ENCODE measurements around the gene C17orf114.
A peak's percentile ranks its signal among the peaks of the same experiment; 100 is the strongest.

C17orf114 gene

GRCh38 chr17:4822835-4823234, 20.7 kb upstream of the C17orf114 start:
- TF ChIP-seq CTCF (IDR thresholded peaks at IDR 0.05; ENCODE audit: low read depth, low read length), result no peak

GRCh38 chr17:4818276-4818675, 16.1 kb upstream of the C17orf114 start:
- no peak overlapping the region for H3K4me3 ChIP-seq (ENCODE audit: low read depth, low read length)
- no peak for DNase-seq (ENCODE audit: low read depth, low spot score)
- CTCF ChIA-PET, result no interaction called here

More at GRCh38 chr17:4822835-4823234, 20.7 kb upstream of the C17orf114 start:
- Histone ChIP-seq H3K27me3 (ENCODE audit: control insufficient read depth, insufficient read depth, low read length) (no peaks in the 10 kb centered on the region), H3K4me3 (ENCODE audit: low read depth, low read length) (no peak overlapping the region), H3K9me3 (ENCODE audit: control insufficient read depth, insufficient read depth, low read length) (no peaks in the 10 kb centered on the region), H3K27ac (ENCODE audit: low read depth, low read length) (no peak overlapping the region)
- CTCF ChIA-PET, result interaction anchor here (1.3 kb wide), 1 partner anchor 67 kb away, joined by 3 read pairs; no protein-coding TSS in a partner anchor
- POLR2A ChIA-PET, result no interaction called here
- DNase-seq (ENCODE audit: low read depth, low spot score), result no peak

GRCh38 chr17:4816826-4817225, 14.7 kb upstream of the C17orf114 start:
- H3K9me3 ChIP-seq (ENCODE audit: control insufficient read depth, insufficient read depth, low read length), result no peaks in the 10 kb centered on the region
- DNase-seq (ENCODE audit: low read depth, low spot score), result no peak
- no peak overlapping the region for H3K27ac ChIP-seq (ENCODE audit: low read depth, low read length)
- no peak for TF ChIP-seq CTCF (IDR thresholded peaks at IDR 0.05; ENCODE audit: low read depth, low read length)
- CTCF ChIA-PET, result interaction anchor here (0.6 kb wide), 1 partner anchor 73 kb away, joined by 5 read pairs; no protein-coding TSS in a partner anchor
- POLR2A ChIA-PET, result interaction anchor here (0.8 kb wide), 1 partner anchor 123 kb away, joined by 3 read pairs; the partner anchor contains the start of genes RNF167 and SLC25A11
- no peaks in the 10 kb centered on the region for H3K27me3 ChIP-seq (ENCODE audit: control insufficient read depth, insufficient read depth, low read length)
- no peak overlapping the region for H3K4me3 ChIP-seq (ENCODE audit: low read depth, low read length)

More at GRCh38 chr17:4818276-4818675, 16.1 kb upstream of the C17orf114 start:
- POLR2A ChIA-PET, result no interaction called here
- H3K27me3 ChIP-seq (ENCODE audit: control insufficient read depth, insufficient read depth, low read length), result no peaks in the 10 kb centered on the region
- TF ChIP-seq CTCF (IDR thresholded peaks at IDR 0.05; ENCODE audit: low read depth, low read length), result no peak
- no peak overlapping the region for H3K27ac ChIP-seq (ENCODE audit: low read depth, low read length)
- no peaks in the 10 kb centered on the region for H3K9me3 ChIP-seq (ENCODE audit: control insufficient read depth, insufficient read depth, low read length)

- POLR2A ChIA-PET, result no interaction called here
- H3K9me3 ChIP-seq (ENCODE audit: control insufficient read depth, insufficient read depth, low read length), result no peaks in the 10 kb centered on the region
- no peak overlapping the region for H3K27ac ChIP-seq (ENCODE audit: low read depth, low read length)
- no peak for DNase-seq (ENCODE audit: low read depth, low spot score)
- no peak overlapping the region for H3K4me3 ChIP-seq (ENCODE audit: low read depth, low read length)
- TF ChIP-seq CTCF (IDR thresholded peaks at IDR 0.05; ENCODE audit: low read depth, low read length), result peak; percentile 37
- H3K27me3 ChIP-seq (ENCODE audit: control insufficient read depth, insufficient read depth, low read length), result no peaks in the 10 kb centered on the region
- CTCF ChIA-PET, result interaction anchor here (1.0 to 1.4 kb wide), 2 partner anchors 42 to 70 kb away, joined by 3 read pairs; no protein-coding TSS in a partner anchor
These were observed 13.0 kb upstream of the C17orf114 start for GRCh38 chr17:4815043-4815675.

GRCh38 chr17:4812690-4813089, 10.6 kb upstream of the C17orf114 start:
- Histone ChIP-seq H3K27me3 (ENCODE audit: control insufficient read depth, insufficient read depth, low read length) (no peaks in the 10 kb centered on the region), H3K27ac (ENCODE audit: low read depth, low read length) (no peak overlapping the region), H3K9me3 (ENCODE audit: control insufficient read depth, insufficient read depth, low read length) (no peaks in the 10 kb centered on the region), H3K4me3 (ENCODE audit: low read depth, low read length) (no peak overlapping the region)
- ChIA-PET CTCF (interaction anchor here (1.1 kb wide), 1 partner anchor 22 kb away, joined by 3 read pairs; no protein-coding TSS in a partner anchor), POLR2A (no interaction called here)
- DNase-seq (ENCODE audit: low read depth, low spot score), result no peak
- TF ChIP-seq CTCF (IDR thresholded peaks at IDR 0.05; ENCODE audit: low read depth, low read length), result no peak

Measured in AG04450 (cell line).